GM23338 (cell line): Measurements from ENCODE around the gene SLC2A13. TPM values are rescaled to one million over a fixed set of nuclear protein-coding genes. Genes with fewer than 3 reads are reported as not detected.

Experiments
- ATAC-seq: fragments of 200-7000 bp; cut with Tn5 transposase; 3 replicates; pipeline ENCODE4 v1.9.1; 2020
- DNase-seq: peaks from one replicate; pipeline ENCODE4 v3.0.0-alpha.2; 2015; ENCODE audit warnings: low spot score
- H2AFZ ChIP-seq: fragments of 200-600 bp; sonication (generic); 2 replicates; pipeline ENCODE4 v1.8.0; 2016; ENCODE audit warnings: antibody characterized with exemption, mild to moderate bottlenecking, moderate library complexity
- H3F3A ChIP-seq: fragments of 200-600 bp; sonication (generic); replicated peaks from 2 replicates; pipeline ENCODE4 v1.8.0; 2017; ENCODE audit warnings: antibody characterized with exemption, mixed run types, low read depth
- H3K27ac ChIP-seq: fragments of 200-600 bp; sonication (generic); 2 replicates; pipeline ENCODE4 v1.6.1; 2016; ENCODE audit warnings: low read depth
- H3K27me3 ChIP-seq: fragments of 200-600 bp; sonication (generic); 2 replicates; pipeline ENCODE4 v1.8.0; 2016; ENCODE audit warnings: mild to moderate bottlenecking, mixed run types, moderate library complexity; ENCODE audit not compliant: insufficient read depth
- H3K36me3 ChIP-seq: fragments of 200-600 bp; sonication (generic); 2 replicates; pipeline ENCODE4 v1.8.0; 2016; ENCODE audit warnings: mild to moderate bottlenecking; ENCODE audit not compliant: insufficient read depth
- H3K4me1 ChIP-seq: fragments of 200-600 bp; sonication (generic); 2 replicates; pipeline ENCODE4 v1.8.0; 2016; ENCODE audit warnings: mild to moderate bottlenecking, moderate library complexity; ENCODE audit not compliant: insufficient read depth
- H3K4me2 ChIP-seq: fragments of 200-600 bp; sonication (generic); 2 replicates; pipeline ENCODE4 v1.7.1; 2017; ENCODE audit warnings: mixed run types
- H3K4me3 ChIP-seq: fragments of 200-600 bp; sonication (generic); 2 replicates; pipeline ENCODE4 v1.6.1; 2016; ENCODE audit warnings: mixed run types
- H3K79me2 ChIP-seq: fragments of 200-600 bp; sonication (generic); replicated peaks from 2 replicates; pipeline ENCODE4 v1.8.0; 2017; ENCODE audit warnings: mild to moderate bottlenecking; ENCODE audit not compliant: insufficient read depth
- H3K9me2 ChIP-seq: fragments of 200-600 bp; sonication (generic); 2 replicates; pipeline ENCODE4 v1.8.0; 2017; ENCODE audit not compliant: insufficient read depth
- H4K20me1 ChIP-seq: fragments of 200-600 bp; sonication (generic); replicated peaks from 2 replicates; pipeline ENCODE4 v1.8.0; 2017; ENCODE audit warnings: mild to moderate bottlenecking; ENCODE audit not compliant: insufficient read depth
- H3K27ac Mint-ChIP-seq: 2 replicates; pipeline ENCODE4 v1.8.0; 2020; ENCODE audit warnings: inconsistent platforms, mild to moderate bottlenecking, moderate library complexity, mixed read lengths
- H3K27me3 Mint-ChIP-seq: 3 replicates; pipeline ENCODE4 v1.8.0; 2022; ENCODE audit warnings: low read depth, mild to moderate bottlenecking, moderate library complexity, mixed read lengths, inconsistent platforms; ENCODE audit not compliant: insufficient read depth, poor library complexity
- H3K36me3 Mint-ChIP-seq: 3 replicates; pipeline ENCODE4 v1.8.0; 2021; ENCODE audit warnings: low read depth, mild to moderate bottlenecking, inconsistent platforms, moderate library complexity, mixed read lengths
- H3K4me1 Mint-ChIP-seq: 3 replicates; pipeline ENCODE4 v1.8.0; 2020; ENCODE audit warnings: mild to moderate bottlenecking, inconsistent platforms, mixed read lengths
- H3K4me3 Mint-ChIP-seq: 3 replicates; pipeline ENCODE4 v1.8.0; 2021; ENCODE audit warnings: moderate library complexity, mild to moderate bottlenecking, inconsistent platforms, mixed read lengths
- H3K9me3 Mint-ChIP-seq: 3 replicates; pipeline ENCODE4 v1.8.0; 2020; ENCODE audit warnings: moderate library complexity, mild to moderate bottlenecking, inconsistent platforms, mixed read lengths
- CREB1 ChIP-seq: fragments of 250-450 bp; sonication (Bioruptor Pico); IDR thresholded peaks from 2 replicates; pipeline ENCODE4 v1.5.0; 2020; ENCODE audit warnings: low read depth, mild to moderate bottlenecking, moderate library complexity
- EZH2 ChIP-seq: fragments of 200-600 bp; sonication (generic); IDR thresholded peaks from one replicate; pipeline ENCODE4 v1.8.0; 2017; ENCODE audit warnings: antibody characterized with exemption, mild to moderate bottlenecking, low read depth; ENCODE audit not compliant: unreplicated experiment
- EZH2phosphoT487 ChIP-seq: fragments of 200-600 bp; sonication (generic); IDR thresholded peaks from one replicate; pipeline ENCODE4 v1.8.1; 2018; ENCODE audit warnings: antibody characterized with exemption; ENCODE audit not compliant: unreplicated experiment
- JUNB ChIP-seq: IDR thresholded peaks from one replicate; pipeline ENCODE4 v1.6.1; 2016; ENCODE audit warnings: antibody characterized with exemption; ENCODE audit not compliant: unreplicated experiment
- NANOG ChIP-seq: IDR thresholded peaks from 2 replicates; pipeline ENCODE4 v1.6.1; 2016; ENCODE audit warnings: antibody characterized with exemption, borderline replicate concordance
- POLR2AphosphoS5 ChIP-seq: IDR thresholded peaks from 2 replicates; pipeline ENCODE4 v1.6.1; 2016; ENCODE audit warnings: antibody characterized with exemption, low read depth
- STAT1 ChIP-seq: IDR thresholded peaks from one replicate; pipeline ENCODE4 v1.6.1; 2016; ENCODE audit warnings: antibody characterized with exemption; ENCODE audit not compliant: unreplicated experiment
- ZNF331 ChIP-seq: fragments of 250-450 bp; sonication (Bioruptor Pico); IDR thresholded peaks from 2 replicates; pipeline ENCODE4 v1.5.0; 2020; ENCODE audit warnings: low read depth, mild to moderate bottlenecking, moderate library complexity
- polyA plus RNA-seq: library from polyadenylated mRNA; unstranded; fragments of >200 nt; fragmentation: Nextera tagmentation; extraction: Ambion mirVana; gene quantifications from 2 replicates; pipeline ENCODE4 v1.2.1, GENCODE V29; 2016
- total RNA-seq: library from RNA; depleted of rRNA; stranded (reverse); fragments of >200 nt; shearing (Covaris generic); gene quantifications from 2 replicates; pipeline ENCODE4 v1.2.3, GENCODE V29; 2014
- TF ChIP-seq, protein P1 (sequence below): IDR thresholded peaks from one replicate; pipeline ENCODE4 v1.6.1; 2018; ENCODE audit warnings: antibody characterized with exemption; ENCODE audit not compliant: unreplicated experiment
- TF ChIP-seq, protein P2 (sequence below), 2 experiments: fragments of 200-600 bp in 1 of 2; sonication (generic) in 1 of 2; conservative IDR thresholded peaks; 2 replicates each; pipeline versions ENCODE4 v1.5.1 to v1.6.1; 2016 to 2017; ENCODE audit warnings: antibody characterized with exemption in 2 of 2, low read depth in 2 of 2, mild to moderate bottlenecking in 2 of 2, moderate library complexity in 1 of 2
- TF ChIP-seq, protein P3 (sequence below): IDR thresholded peaks from 2 replicates; pipeline ENCODE4 v1.6.1; 2016; ENCODE audit warnings: antibody characterized with exemption

SLC2A13 gene
- total and polyA plus RNA-seq, 2 experiments from 2014 or later = 6.8 to 22.7 TPM

GRCh38 chr12:39804479-39804878 lies 301.4 kb downstream of the SLC2A13 start (continued):
- TF ChIP-seq, protein P1, sequence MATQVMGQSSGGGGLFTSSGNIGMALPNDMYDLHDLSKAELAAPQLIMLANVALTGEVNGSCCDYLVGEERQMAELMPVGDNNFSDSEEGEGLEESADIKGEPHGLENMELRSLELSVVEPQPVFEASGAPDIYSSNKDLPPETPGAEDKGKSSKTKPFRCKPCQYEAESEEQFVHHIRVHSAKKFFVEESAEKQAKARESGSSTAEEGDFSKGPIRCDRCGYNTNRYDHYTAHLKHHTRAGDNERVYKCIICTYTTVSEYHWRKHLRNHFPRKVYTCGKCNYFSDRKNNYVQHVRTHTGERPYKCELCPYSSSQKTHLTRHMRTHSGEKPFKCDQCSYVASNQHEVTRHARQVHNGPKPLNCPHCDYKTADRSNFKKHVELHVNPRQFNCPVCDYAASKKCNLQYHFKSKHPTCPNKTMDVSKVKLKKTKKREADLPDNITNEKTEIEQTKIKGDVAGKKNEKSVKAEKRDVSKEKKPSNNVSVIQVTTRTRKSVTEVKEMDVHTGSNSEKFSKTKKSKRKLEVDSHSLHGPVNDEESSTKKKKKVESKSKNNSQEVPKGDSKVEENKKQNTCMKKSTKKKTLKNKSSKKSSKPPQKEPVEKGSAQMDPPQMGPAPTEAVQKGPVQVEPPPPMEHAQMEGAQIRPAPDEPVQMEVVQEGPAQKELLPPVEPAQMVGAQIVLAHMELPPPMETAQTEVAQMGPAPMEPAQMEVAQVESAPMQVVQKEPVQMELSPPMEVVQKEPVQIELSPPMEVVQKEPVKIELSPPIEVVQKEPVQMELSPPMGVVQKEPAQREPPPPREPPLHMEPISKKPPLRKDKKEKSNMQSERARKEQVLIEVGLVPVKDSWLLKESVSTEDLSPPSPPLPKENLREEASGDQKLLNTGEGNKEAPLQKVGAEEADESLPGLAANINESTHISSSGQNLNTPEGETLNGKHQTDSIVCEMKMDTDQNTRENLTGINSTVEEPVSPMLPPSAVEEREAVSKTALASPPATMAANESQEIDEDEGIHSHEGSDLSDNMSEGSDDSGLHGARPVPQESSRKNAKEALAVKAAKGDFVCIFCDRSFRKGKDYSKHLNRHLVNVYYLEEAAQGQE = no peak
- no peak for TF ChIP-seq ZNF331 (CRISPR knock-in tag)
- TF ChIP-seq POLR2AphosphoS5 = no peak

DNA sequence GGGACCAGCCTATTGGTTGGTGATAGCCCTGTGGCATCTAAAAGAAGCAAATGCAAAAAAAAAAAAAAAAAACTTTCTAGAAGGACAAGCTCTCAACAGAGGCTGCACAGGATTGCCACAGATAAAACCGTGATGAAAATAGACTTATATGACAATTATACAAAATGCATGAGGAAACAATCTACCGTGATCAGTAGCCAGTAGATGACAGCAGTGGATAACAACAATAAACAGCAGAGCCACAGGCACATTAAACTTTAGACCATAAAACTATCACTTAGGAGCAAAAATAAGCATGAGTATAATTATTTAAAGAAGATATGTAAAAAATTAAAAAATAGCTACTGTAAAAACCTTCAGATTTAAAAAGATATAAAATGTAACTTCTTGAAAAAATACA lies 302.7 kb downstream of the SLC2A13 start:
- Histone ChIP-seq H3K27ac (no peak overlapping the region), H3K36me3 (no peaks in the 10 kb centered on the region), H3K4me2 (no peak overlapping the region), H3K79me2 (no peaks in the 10 kb centered on the region), H3F3A (no peaks in the 10 kb centered on the region), H3K27me3 (no peaks in the 10 kb centered on the region), H2AFZ (no peak overlapping the region), H4K20me1 (no peaks in the 10 kb centered on the region), H3K4me3 (no peak overlapping the region), H3K9me2 (no peaks in the 10 kb centered on the region), H3K4me1 (peaks cover 8% of the 10 kb centered on the region)
- Mint-ChIP-seq H3K36me3 (no peaks in the 10 kb centered on the region), H3K27me3 (no peaks in the 10 kb centered on the region), H3K27ac (no peak overlapping the region), H3K9me3 (no peaks in the 10 kb centered on the region; the same call in 2 of the 3 replicates), H3K4me1 (peaks cover 17% of the 10 kb centered on the region), H3K4me3 (no peak overlapping the region)
- no peak for DNase-seq
- no peak for ATAC-seq
- TF ChIP-seq STAT1 (no peak), POLR2AphosphoS5 (no peak), EZH2 (no peak), EZH2phosphoT487 (no peak), CREB1 (no peak)

DNA sequence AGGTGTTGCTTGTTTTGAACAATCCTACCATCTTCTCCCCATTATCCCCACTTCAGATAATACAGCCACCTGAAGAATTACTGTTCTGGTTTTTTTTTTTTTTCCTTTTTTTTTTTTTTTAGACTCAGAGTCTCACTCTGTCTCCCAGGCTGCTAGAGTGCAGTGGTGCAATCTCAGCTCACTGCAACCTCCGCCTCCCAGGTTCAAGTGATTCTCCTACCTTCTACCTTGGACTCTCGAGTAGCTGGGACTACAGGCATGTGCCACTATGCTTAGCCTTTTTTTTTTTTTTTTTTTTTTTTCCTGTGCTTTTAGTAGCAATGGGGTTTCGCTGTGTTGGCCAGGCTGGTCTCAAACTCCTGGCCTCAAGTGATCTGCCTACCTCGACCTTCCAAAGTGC lies 306.9 kb downstream of the SLC2A13 start:
- ATAC-seq (no peak), DNase-seq (no peak)
- Mint-ChIP-seq H3K4me3 (no peak overlapping the region), H3K36me3 (no peaks in the 10 kb centered on the region), H3K27me3 (peaks cover 1% of the 10 kb centered on the region), H3K4me1 (no peaks in the 10 kb centered on the region), H3K27ac (no peak overlapping the region), H3K9me3 (no peaks in the 10 kb centered on the region; the same call in 2 of the 3 replicates)
- H3K4me1 ChIP-seq = no peaks in the 10 kb centered on the region
- TF ChIP-seq NANOG = no peak
- no peak for TF ChIP-seq ZNF331 (CRISPR knock-in tag)
- no peak for TF ChIP-seq JUNB
- TF ChIP-seq, protein P2, sequence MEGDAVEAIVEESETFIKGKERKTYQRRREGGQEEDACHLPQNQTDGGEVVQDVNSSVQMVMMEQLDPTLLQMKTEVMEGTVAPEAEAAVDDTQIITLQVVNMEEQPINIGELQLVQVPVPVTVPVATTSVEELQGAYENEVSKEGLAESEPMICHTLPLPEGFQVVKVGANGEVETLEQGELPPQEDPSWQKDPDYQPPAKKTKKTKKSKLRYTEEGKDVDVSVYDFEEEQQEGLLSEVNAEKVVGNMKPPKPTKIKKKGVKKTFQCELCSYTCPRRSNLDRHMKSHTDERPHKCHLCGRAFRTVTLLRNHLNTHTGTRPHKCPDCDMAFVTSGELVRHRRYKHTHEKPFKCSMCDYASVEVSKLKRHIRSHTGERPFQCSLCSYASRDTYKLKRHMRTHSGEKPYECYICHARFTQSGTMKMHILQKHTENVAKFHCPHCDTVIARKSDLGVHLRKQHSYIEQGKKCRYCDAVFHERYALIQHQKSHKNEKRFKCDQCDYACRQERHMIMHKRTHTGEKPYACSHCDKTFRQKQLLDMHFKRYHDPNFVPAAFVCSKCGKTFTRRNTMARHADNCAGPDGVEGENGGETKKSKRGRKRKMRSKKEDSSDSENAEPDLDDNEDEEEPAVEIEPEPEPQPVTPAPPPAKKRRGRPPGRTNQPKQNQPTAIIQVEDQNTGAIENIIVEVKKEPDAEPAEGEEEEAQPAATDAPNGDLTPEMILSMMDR (conservative IDR thresholded peaks at IDR 0.05; ENCODE audit: low read depth in 2 of 2) = no peak
- TF ChIP-seq, protein P3, sequence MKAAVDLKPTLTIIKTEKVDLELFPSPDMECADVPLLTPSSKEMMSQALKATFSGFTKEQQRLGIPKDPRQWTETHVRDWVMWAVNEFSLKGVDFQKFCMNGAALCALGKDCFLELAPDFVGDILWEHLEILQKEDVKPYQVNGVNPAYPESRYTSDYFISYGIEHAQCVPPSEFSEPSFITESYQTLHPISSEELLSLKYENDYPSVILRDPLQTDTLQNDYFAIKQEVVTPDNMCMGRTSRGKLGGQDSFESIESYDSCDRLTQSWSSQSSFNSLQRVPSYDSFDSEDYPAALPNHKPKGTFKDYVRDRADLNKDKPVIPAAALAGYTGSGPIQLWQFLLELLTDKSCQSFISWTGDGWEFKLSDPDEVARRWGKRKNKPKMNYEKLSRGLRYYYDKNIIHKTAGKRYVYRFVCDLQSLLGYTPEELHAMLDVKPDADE = no peak
- H3K4me2 ChIP-seq = no peak overlapping the region
- no peaks in the 10 kb centered on the region for H3K79me2 ChIP-seq
- H3K4me3 ChIP-seq = no peak overlapping the region
- no peak overlapping the region for H3K27ac ChIP-seq
- H3K36me3 ChIP-seq = no peaks in the 10 kb centered on the region
- H3K27me3 ChIP-seq = no peaks in the 10 kb centered on the region
- H4K20me1 ChIP-seq = no peaks in the 10 kb centered on the region
- no peaks in the 10 kb centered on the region for H3K9me2 ChIP-seq
- H2AFZ ChIP-seq = no peak overlapping the region
- no peaks in the 10 kb centered on the region for H3F3A ChIP-seq
